HG02678 (cell line): ENCODE data around the gene EPHA6.

Experiments used
- ATAC-seq: cut with Tn5 transposase; IDR thresholded peaks from one replicate; pipeline ENCODE4 v1.9.1; 2021; ENCODE audit warnings: mild to moderate bottlenecking, moderate library complexity; ENCODE audit not compliant: unreplicated experiment

Gene EPHA6

DNA sequence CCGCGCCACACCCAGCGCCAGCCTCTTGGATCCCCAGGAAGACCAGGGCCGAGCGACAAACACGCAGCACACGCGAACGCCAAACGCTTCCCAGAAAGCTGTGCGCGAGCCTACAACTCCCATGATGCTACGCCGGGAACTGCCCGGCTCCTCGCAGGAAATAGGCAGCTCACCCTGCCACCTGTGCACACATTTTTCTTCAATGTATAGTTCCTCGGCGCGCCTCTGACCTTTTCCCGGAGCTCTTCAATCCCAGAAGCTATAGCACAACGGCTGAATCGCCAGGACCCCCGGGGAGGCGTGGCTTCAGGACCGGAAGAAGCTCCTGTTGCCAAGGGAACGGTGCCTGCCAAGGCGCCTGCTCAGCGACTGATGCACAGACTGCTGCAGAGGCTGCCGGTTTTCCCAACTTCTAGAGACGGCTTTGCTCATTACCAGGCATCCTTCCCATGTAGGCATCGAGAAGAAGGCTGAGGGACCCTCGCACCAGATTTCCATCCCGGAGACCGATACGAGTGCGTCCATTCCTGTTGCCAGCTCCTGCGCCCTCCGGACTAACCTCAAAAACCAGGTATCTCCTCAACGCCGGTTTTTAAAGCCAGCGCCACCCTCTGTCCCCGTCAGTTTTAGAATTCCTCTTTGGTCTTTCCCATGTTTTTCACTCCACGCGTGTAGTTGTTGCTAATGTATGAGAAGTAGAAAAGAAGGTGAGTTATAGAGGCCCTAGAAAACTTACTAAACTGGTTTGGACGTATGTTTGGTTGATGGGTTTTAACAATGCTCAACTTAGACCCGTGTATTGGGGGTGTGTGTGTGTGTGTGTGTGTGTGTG is 950.2 kb downstream of the EPHA6 start, which contains the start of gene ARL6:
Gene ARL6 (plus strand): TSS at position 352 of the 832 bp plus-strand sequence. CDS start 3,350 bp downstream, outside the sequence.
- ATAC-seq = peak; percentile 95

DNA sequence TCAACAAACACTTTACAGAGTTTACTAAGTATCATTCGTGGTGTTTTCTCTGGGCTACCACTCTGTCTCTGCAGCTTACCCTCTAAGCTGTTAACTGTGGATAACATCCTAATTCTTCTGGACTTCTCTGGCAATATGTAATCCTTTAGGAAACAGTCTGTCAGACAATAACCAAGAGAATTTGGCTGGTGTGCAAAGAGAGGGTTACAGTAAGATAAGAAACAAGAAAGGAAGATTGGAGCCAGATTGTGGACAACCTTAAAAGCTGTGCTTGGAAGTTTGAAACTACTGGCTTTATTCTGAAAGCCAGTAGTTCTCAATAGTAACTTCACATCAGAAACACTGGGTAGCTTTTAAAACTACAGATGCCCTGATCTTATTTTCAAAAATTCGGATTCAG is 950.9 kb downstream of the EPHA6 start:
- ATAC-seq = no peak

DNA sequence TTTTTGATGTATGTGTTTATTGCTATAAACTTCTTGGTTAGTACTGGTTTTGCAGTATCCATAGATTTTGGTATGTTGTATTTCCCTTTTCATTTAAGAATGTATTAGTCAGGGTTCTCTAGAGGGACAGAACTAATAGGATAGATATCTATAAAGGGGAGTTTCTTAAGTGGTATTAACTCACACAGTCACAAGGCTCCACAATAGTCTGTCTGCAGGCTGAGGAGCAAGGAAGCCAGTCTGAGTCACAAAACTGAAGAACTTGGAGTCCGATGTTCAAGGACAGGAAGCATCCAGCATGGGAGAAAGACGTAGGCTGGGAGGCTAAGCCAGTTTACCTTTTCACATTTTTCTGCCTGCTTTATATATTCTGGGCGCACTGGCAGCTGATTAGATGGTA is 958.5 kb downstream of the EPHA6 start:
- ATAC-seq = no peak

DNA sequence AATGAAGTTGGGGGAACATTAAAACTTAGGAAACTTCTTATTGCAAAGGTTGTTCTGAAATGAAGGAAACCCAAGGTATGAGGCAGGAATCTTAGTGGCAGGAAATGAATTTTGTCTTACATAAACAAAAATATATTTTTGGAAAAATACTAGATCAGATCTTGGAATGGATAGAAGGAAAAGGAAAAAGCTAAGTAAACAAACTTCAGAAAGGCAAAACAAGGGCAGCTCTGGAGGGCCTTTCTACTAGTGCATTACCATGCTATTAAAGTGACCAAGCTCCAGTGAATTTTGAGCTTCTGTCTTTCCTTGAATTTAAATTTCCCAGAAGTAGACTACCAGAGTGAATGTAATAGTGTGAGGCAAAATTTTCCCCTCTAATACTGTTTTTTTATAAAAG is 963.8 kb downstream of the EPHA6 start:
- no peak for ATAC-seq

DNA sequence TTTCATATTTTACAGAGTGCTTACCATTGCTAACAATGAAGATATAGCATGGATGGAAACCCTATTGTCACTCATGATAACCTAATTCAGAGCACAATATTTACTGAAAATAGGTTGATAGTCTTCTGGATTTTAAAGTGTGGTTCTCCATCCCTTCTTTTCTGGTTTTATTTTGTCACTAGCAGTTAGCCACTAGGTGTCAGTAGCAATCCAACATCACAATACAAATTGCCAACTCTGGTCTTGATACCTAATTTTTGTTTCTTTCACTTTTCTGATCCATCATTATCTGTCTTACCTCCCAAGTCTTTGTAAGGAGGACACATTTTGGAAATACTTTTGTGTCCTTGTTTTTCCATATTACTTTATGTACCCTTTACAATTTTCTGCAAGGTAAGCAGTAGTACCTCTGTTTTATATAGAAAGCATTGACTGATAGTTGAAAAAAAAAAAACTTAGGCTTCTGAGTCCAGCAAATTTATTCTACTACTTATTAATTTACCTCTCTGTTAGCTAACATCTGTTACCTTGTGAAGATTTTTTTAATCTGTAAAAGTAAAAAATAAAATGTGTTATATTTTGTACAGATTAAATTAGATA is 979.1 kb downstream of the EPHA6 start:
- ATAC-seq = peak; percentile 74

DNA sequence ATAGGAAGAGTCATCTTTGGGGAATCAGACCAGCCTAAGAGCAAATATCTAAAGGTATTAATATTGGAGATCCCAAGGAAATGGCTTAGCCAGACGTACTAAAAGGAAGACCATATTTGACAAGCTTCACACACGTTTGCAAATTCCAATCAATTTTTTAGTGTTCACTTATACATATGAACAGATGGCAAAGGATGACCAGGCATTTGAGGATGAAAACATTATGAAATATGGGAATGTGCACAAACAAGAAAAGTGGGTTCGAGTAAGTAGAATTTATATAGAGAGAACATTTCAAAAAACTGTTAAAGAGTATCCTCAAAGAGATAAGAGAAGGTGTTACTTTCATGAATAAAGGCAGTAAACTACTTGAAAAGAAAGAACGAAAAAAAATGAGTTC is 981.6 kb downstream of the EPHA6 start:
- no peak for ATAC-seq
